ENCODE data around the gene ADAMTS13. TPM values are rescaled to one million over a fixed set of nuclear protein-coding genes. Genes with fewer than 3 reads are reported as not detected.
"Not testable (repeated sequence)": the region's sequence is repeated elsewhere in the genome, so short reads cannot be mapped to it uniquely, and the experiment has no call there.

Gene ADAMTS13
- total RNA-seq: 1 to 10 TPM; 1.4 to 2.5 TPM

GRCh38 chr9:133421615-133422542, at the start of gene ADAMTS13:
TSS of gene ADAMTS13 (plus strand) at chr9:133422367. CDS start at chr9:133422444, 77 bp downstream.
- peak; percentile 43 for DNase-seq
- POLR2A ChIA-PET: interaction anchor here (0.8 kb wide), 1 partner anchor 74 kb away, joined by 3 read pairs; the partner anchor contains the start of genes MED22 and RPL7A
- CTCF ChIA-PET: interaction anchor here (0.6 to 1.6 kb wide), 3 partner anchors 51 to 302 kb away, joined by 3 to 5 read pairs (median 4); no protein-coding TSS in a partner anchor
- no peak within 1 kb of the TSS for H3K27ac Mint-ChIP-seq
- H3K36me3 Mint-ChIP-seq (ENCODE audit: low read depth): peaks cover 2% of the 10 kb centered on the region
- no peaks in the 10 kb centered on the region for H3K9me3 Mint-ChIP-seq (ENCODE audit: insufficient read depth)
- no peak within 1 kb of the TSS for H3K4me3 Mint-ChIP-seq
- peaks cover 34% of the 10 kb centered on the region for H3K4me1 Mint-ChIP-seq (ENCODE audit: low read depth)
- no peak for ATAC-seq
- peaks cover 2% of the 10 kb centered on the region for H3K27me3 Mint-ChIP-seq (ENCODE audit: low read depth)

DNA sequence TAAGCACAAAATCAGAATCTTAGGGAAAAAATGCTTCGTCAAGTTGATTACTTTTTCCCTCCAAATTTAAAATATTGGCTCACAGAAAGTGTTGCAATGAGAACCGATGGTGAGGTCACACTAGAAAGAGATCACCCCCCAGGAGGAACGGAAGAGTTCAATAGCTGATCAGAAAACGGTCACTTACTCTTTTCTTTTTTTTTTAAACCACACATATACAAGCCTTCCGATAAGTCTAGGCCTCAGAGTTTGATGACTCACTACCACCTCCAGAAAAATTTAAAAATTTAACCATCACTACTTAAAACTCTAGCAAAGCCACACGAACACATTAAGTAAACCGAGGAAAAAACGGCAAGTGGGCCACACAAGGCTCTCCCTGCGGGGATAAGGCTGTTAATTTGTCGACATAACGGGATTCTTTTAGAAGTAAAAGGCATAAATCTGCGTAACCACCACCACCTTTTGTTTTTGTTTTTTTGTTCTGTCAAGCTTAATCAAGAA, 47.5 kb upstream of the ADAMTS13 start:
- DNase-seq (peak; percentile 54), ATAC-seq (peak; percentile 10)
- no peaks in the 10 kb centered on the region for H3K9me3 Mint-ChIP-seq (ENCODE audit: insufficient read depth)
- ChIA-PET CTCF (interaction anchor here (0.9 to 5.3 kb wide), 3 partner anchors 9 to 35 kb away, joined by 3 to 54 read pairs (median 3); partner anchors contain the start of genes SURF1 and SURF2), POLR2A (interaction anchor here (0.7 to 11.5 kb wide), 12 partner anchors 11 to 481 kb away, joined by 3 to 192 read pairs (median 4); partner anchors contain the start of genes FAM163B, MED22, RPL7A and SLC2A6)
- peak overlapping the region; percentile 99 for H3K27ac Mint-ChIP-seq
- H3K36me3 Mint-ChIP-seq (ENCODE audit: low read depth): peaks cover 47% of the 10 kb centered on the region
- peaks cover 3% of the 10 kb centered on the region for H3K27me3 Mint-ChIP-seq (ENCODE audit: low read depth)
- H3K4me1 Mint-ChIP-seq (ENCODE audit: low read depth): peaks cover 62% of the 10 kb centered on the region
- H3K4me3 Mint-ChIP-seq: peak overlapping the region; percentile 99

DNA sequence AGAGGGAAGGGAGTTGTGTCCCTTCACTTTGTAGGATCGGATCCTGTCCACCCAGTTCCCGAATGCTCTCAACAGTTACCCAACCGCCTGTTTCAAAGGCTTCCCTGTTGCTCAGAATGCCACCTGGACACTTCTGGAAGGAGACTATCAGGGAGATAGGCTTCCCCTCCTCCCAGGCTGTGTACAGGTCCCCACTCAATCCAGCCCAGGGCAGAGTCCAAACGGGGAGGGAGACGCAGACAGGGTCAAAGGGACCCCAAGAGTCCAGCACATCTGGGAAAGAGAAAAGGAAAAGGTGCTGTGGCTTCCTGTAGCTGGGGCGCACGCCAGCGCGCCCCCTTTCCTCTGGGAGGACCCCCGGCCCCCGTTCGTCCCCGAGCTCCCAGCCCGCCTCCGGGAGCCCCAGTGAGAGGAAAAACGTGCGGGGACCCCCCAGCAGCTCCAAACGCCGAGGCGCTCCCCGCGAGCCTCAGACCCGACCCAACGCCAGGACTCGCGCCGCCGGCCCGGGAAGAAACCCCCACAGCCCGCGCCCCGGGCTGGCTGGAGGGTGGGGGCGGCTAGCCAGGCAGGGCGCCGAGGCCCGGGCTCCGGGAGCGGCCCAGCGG, 46.9 kb upstream of the ADAMTS13 start:
- H3K4me3 Mint-ChIP-seq: peak overlapping the region; percentile 99
- no peaks in the 10 kb centered on the region for H3K9me3 Mint-ChIP-seq (ENCODE audit: insufficient read depth)
- peak; percentile 36 for DNase-seq
- peaks cover 3% of the 10 kb centered on the region for H3K27me3 Mint-ChIP-seq (ENCODE audit: low read depth)
- ATAC-seq: no peak
- H3K36me3 Mint-ChIP-seq (ENCODE audit: low read depth): peaks cover 42% of the 10 kb centered on the region
- peak overlapping the region; percentile 99 for H3K27ac Mint-ChIP-seq
- ChIA-PET CTCF (interaction anchor here (0.9 to 5.3 kb wide), 3 partner anchors 9 to 35 kb away, joined by 3 to 54 read pairs (median 3); partner anchors contain the start of genes SURF1 and SURF2), POLR2A (interaction anchor here (0.6 to 11.5 kb wide), 12 partner anchors 10 to 242 kb away, joined by 3 to 192 read pairs (median 4); partner anchors contain the start of genes FAM163B, MED22, RPL7A and SLC2A6)
- peaks cover 56% of the 10 kb centered on the region for H3K4me1 Mint-ChIP-seq (ENCODE audit: low read depth)

DNA sequence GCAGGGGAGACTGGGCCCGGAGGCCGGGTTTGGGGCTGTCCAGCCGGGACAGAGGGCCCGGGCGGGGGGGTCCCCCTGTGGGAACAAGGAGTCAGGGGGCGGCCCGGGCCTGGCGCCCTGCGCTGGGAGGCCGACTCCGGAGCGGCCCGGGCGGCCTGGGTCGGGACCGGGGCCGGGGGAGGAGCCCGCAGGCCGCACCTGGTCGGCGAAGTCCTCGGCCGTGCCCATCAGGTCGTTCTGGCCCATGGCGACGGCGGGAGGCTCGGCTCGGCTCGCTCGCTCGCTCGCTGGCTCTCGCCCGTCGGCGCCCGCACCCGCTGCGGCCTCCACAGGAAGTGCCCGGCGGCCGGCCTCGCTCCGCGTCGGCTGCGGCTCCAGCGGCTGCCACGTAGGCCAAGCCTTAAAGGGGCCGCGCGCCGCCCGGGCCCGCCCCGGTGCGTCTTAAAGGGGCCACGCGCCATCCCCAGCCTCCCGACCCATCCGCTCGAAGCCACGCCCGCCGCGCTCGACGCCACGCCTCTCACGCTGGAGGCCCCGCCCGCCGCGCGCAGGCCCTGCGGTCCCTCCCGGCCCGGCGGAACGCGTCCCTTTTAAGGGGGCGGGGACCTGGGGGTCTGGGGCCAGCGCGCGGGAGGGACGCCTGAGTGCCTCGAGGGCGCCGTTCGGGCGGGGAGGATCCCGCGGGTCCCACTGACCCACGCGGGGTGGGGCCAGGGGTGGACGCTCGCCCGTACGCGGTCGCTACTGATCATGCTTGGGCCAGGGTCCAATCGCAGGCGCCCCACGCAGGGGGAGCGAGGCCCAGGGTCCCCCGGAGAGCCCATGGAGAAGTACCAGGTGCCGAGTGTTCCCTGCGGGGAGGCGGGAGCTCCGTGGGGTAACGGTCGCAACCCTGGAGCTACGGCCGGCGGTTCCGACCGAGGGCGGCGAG, 46.2 kb upstream of the ADAMTS13 start, which contains the start of the genes STKLD1 and SURF4:
Gene STKLD1, plus strand, starts transcription at position 643 of the 931 bp plus-strand sequence. Its CDS starts 108 bp downstream, at position 751.
Gene SURF4, minus strand, starts transcription at position 337 of the 931 bp plus-strand sequence. Its CDS starts 91 bp downstream, at position 246.
- ATAC-seq (peak; percentile 85), DNase-seq (peak; percentile 96)
- peaks cover 3% of the 10 kb centered on the region for H3K27me3 Mint-ChIP-seq (ENCODE audit: low read depth)
- H3K4me1 Mint-ChIP-seq (ENCODE audit: low read depth): peaks cover 48% of the 10 kb centered on the region
- H3K9me3 Mint-ChIP-seq (ENCODE audit: insufficient read depth): no peaks in the 10 kb centered on the region
- peaks cover 34% of the 10 kb centered on the region for H3K36me3 Mint-ChIP-seq (ENCODE audit: low read depth)
- peak within 1 kb of the TSS; percentile 99 for H3K4me3 Mint-ChIP-seq
- CTCF ChIA-PET: interaction anchor here (0.6 to 2.1 kb wide), 7 partner anchors 10 to 111 kb away, joined by 3 to 8 read pairs (median 4); no protein-coding TSS in a partner anchor
- peak within 1 kb of the TSS; percentile 99 for H3K27ac Mint-ChIP-seq
- POLR2A ChIA-PET: interaction anchor here (0.6 to 11.5 kb wide), 14 partner anchors 9 to 992 kb away, joined by 3 to 192 read pairs (median 4); partner anchors contain the start of genes CACFD1, GTF3C5, MED22 and REXO4

DNA sequence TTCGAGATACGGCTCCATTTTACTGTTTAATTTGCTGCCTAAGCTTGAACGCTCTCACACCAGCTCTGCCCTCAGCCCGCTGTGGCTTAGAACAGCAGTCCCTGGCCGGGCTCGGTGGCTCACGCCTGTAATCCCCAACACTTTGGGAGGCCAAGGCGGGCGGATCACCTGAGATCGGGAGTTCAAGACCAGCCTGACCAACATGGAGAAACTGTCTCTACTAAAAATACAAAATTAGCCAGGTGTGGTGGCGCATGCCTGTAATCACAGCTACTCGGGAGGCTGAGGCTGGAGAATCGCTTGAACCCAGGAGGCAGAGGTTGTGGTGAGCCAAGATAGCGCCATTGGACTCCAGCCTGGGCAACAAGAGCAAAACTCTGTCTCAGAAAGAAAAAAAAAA, 44.9 kb upstream of the ADAMTS13 start:
- POLR2A ChIA-PET: interaction anchor here (0.9 to 8.6 kb wide), 7 partner anchors 9 to 346 kb away, joined by 3 to 192 read pairs (median 4); partner anchors contain the start of genes CACFD1, GTF3C5, MED22 and REXO4

DNA sequence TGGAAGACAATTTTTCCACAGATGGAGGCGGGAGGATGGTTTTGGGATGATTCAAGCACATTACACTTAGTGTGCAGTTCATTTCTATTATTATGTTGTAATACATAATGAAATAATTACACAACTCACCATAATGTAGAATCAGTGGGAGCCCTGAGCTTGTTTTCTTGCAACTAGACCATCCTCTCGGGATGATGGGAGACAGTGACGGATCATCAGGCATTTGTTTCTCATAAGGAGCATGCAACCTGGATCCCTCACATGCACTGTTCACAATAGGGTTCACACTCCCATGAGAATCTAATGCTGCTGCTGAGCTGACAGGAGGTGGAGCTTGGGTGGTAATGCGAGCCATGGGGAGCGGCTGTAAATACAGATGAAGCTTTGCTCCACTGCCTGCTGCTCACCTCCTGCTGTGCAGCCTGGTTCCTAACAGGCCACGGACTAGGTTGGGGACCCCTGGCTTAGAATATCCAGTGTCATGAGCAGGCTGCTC, 44.4 kb upstream of the ADAMTS13 start:
- DNase-seq: no peak
- Mint-ChIP-seq H3K27me3 (ENCODE audit: low read depth) (peaks cover 3% of the 10 kb centered on the region), H3K36me3 (ENCODE audit: low read depth) (peaks cover 18% of the 10 kb centered on the region), H3K4me1 (ENCODE audit: low read depth) (peaks cover 31% of the 10 kb centered on the region), H3K4me3 (no peak overlapping the region), H3K9me3 (ENCODE audit: insufficient read depth) (no peaks in the 10 kb centered on the region), H3K27ac (no peak overlapping the region)
- CTCF ChIA-PET: interaction anchor here (1.2 to 2.1 kb wide), 2 partner anchors 42 to 48 kb away, joined by 3 to 8 read pairs; no protein-coding TSS in a partner anchor
- POLR2A ChIA-PET: interaction anchor here (0.9 to 8.6 kb wide), 3 partner anchors 8 to 82 kb away, joined by 3 to 192 read pairs (median 3); partner anchors contain the start of genes CACFD1, MED22 and RPL7A
- ATAC-seq: no peak

More for the DNA sequence above, 44.9 kb upstream of the ADAMTS13 start:
- not testable (repeated sequence) for DNase-seq; H3K27ac Mint-ChIP-seq; H3K9me3 Mint-ChIP-seq (ENCODE audit: insufficient read depth); H3K27me3 Mint-ChIP-seq (ENCODE audit: low read depth); ATAC-seq
- Mint-ChIP-seq H3K4me1 (ENCODE audit: low read depth) (peaks cover 36% of the 10 kb centered on the region), H3K4me3 (peak overlapping the region; percentile 58), H3K36me3 (ENCODE audit: low read depth) (peaks cover 23% of the 10 kb centered on the region)
- CTCF ChIA-PET: interaction anchor here (1.0 to 2.1 kb wide), 6 partner anchors 18 to 109 kb away, joined by 3 to 8 read pairs (median 4); no protein-coding TSS in a partner anchor

GRCh38 chr9:133378408-133378962, 43.7 kb upstream of the ADAMTS13 start:
- no peaks in the 10 kb centered on the region for H3K9me3 Mint-ChIP-seq (ENCODE audit: insufficient read depth)
- ATAC-seq (no peak), DNase-seq (no peak)
- POLR2A ChIA-PET: no interaction called here
- H3K4me1 Mint-ChIP-seq (ENCODE audit: low read depth): peaks cover 24% of the 10 kb centered on the region
- H3K4me3 Mint-ChIP-seq: no peak overlapping the region
- H3K27me3 Mint-ChIP-seq (ENCODE audit: low read depth): peaks cover 3% of the 10 kb centered on the region
- CTCF ChIA-PET: no interaction called here
- peaks cover 12% of the 10 kb centered on the region for H3K36me3 Mint-ChIP-seq (ENCODE audit: low read depth)
- H3K27ac Mint-ChIP-seq: no peak overlapping the region

GRCh38 chr9:133379153-133380086, 42.7 kb upstream of the ADAMTS13 start:
- peaks cover 8% of the 10 kb centered on the region for H3K36me3 Mint-ChIP-seq (ENCODE audit: low read depth)
- DNase-seq (no peak), ATAC-seq (no peak)
- H3K4me3 Mint-ChIP-seq: no peak overlapping the region
- ChIA-PET CTCF (no interaction called here), POLR2A (no interaction called here)
- H3K27ac Mint-ChIP-seq: no peak overlapping the region
- peaks cover 3% of the 10 kb centered on the region for H3K27me3 Mint-ChIP-seq (ENCODE audit: low read depth)
- H3K9me3 Mint-ChIP-seq (ENCODE audit: insufficient read depth): no peaks in the 10 kb centered on the region
- peaks cover 19% of the 10 kb centered on the region for H3K4me1 Mint-ChIP-seq (ENCODE audit: low read depth)

GRCh38 chr9:133380734-133381133, 41.4 kb upstream of the ADAMTS13 start:
- Mint-ChIP-seq H3K4me1 (ENCODE audit: low read depth) (peaks cover 16% of the 10 kb centered on the region), H3K9me3 (ENCODE audit: insufficient read depth) (no peaks in the 10 kb centered on the region), H3K36me3 (ENCODE audit: low read depth) (no peaks in the 10 kb centered on the region), H3K27me3 (ENCODE audit: low read depth) (peaks cover 3% of the 10 kb centered on the region), H3K4me3 (no peak overlapping the region), H3K27ac (no peak overlapping the region)
- DNase-seq (no peak), ATAC-seq (no peak)
- ChIA-PET POLR2A (no interaction called here), CTCF (no interaction called here)

All from activated CD8-positive, alpha-beta T cell treated with anti-CD3 and anti-CD28 coated beads, Interleukin-2, amount 10 ng/mL, durations not matched to agents 7 days and 5 days (primary cell).